ENCODE measurements around the gene LTBP1. TPM values are rescaled to one million over a fixed set of nuclear protein-coding genes. Genes with fewer than 3 reads are reported as not detected.

Gene LTBP1
- total RNA-seq, 1 experiment from 2014 or later: 28.5 TPM

DNA sequence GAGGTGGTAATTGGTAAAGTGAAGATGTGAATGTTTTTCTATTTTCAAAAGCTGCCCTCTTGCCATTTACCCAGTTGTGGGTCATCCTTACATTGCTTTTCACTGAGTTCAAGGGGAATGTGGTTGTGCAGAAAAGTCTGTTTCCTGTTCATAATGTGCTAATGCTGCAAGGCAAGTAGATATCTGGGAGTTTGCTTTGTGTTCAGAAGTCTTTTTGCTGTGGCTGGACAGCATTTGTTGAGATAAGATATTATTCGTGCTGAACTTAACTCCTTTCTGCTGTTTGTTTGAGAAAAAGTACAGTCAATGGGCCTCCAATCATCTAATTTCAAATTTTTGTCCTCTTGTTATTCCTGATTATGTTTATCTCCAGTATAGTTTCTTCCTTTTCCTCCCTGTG is 263.2 kb downstream of the LTBP1 start:
- Histone ChIP-seq H2AK5ac (ENCODE audit: insufficient read length, low read length) (no peak overlapping the region), H4K8ac (replicated peaks; ENCODE audit: insufficient read length, low read depth, low read length) (no peak overlapping the region), H3K18ac (ENCODE audit: insufficient read length, low read depth, low read length) (no peak overlapping the region), H3K27me3 (ENCODE audit: insufficient read depth, low read length) (no peaks in the 10 kb centered on the region), H2BK5ac (ENCODE audit: insufficient read length, low read length) (no peak overlapping the region), H3K4me2 (ENCODE audit: insufficient read depth, insufficient read length, low read length) (no peak overlapping the region), H4K20me1 (ENCODE audit: control insufficient read depth, insufficient read depth, insufficient read length) (no peaks in the 10 kb centered on the region), H3K9ac (ENCODE audit: extremely low read depth, insufficient read length, low read length) (no peak overlapping the region), H2AFZ (ENCODE audit: low read length) (no peak overlapping the region), H3K9me3 (ENCODE audit: control insufficient read depth, low read depth, low read length) (no peaks in the 10 kb centered on the region), H3K56ac (ENCODE audit: insufficient read length, low read depth, low read length) (no peak overlapping the region), H3K14ac (ENCODE audit: insufficient read depth, low read length) (no peak overlapping the region), H4K5ac (ENCODE audit: insufficient read length, low read depth, low read length) (no peak overlapping the region), H3K4ac (ENCODE audit: low read depth, low read length) (no peak overlapping the region), H2BK20ac (ENCODE audit: low read depth, low read length, poor library complexity, severe bottlenecking) (no peak overlapping the region), H3K79me2 (ENCODE audit: insufficient read depth, low read length) (no peaks in the 10 kb centered on the region), H3K79me1 (ENCODE audit: insufficient read depth, low read depth, low read length, poor library complexity, severe bottlenecking) (no peaks in the 10 kb centered on the region), H3T11ph (ENCODE audit: low read length) (no peak overlapping the region), H2BK120ac (ENCODE audit: low read depth, low read length, poor library complexity, severe bottlenecking) (no peak overlapping the region), H3K23ac (ENCODE audit: insufficient read length, low read depth, low read length) (no peak overlapping the region), H3K4me1 (ENCODE audit: insufficient read depth, low read length) (no peaks in the 10 kb centered on the region; the same call in 1 of the 2 replicates), H2BK15ac (ENCODE audit: low read depth, low read length) (no peak overlapping the region), H2BK12ac (ENCODE audit: insufficient read length, low read depth, low read length) (no peak overlapping the region), H3K23me2 (ENCODE audit: insufficient read length, low read depth, low read length, poor library complexity, severe bottlenecking) (no peaks in the 10 kb centered on the region), H4K91ac (ENCODE audit: insufficient read length, low read depth, low read length) (no peak overlapping the region), H3K27ac (ENCODE audit: insufficient read length, low read depth, low read length) (no peak overlapping the region)
- no CpG with 5 or more reads among the region's 1 CpG for WGBS (ENCODE audit: extremely low coverage, insufficient read length, low lambda C conversion rate)
- Mint-ChIP-seq H3K36me3 (ENCODE audit: insufficient read depth in 1 of 3, low read depth in 3 of 3) (peaks cover 0 to 4% (median 0%) of the 10 kb centered on the region in 3 experiments; a peak in 3 of 7 replicates), H3K27ac (no peak overlapping the region), H3K4me3 (no peak overlapping the region), H3K9me3 (no peaks in the 10 kb centered on the region), H3K4me1 (peaks cover 10 to 11% of the 10 kb centered on the region in 2 experiments), H3K27me3 (ENCODE audit: low read depth) (no peaks in the 10 kb centered on the region)
- TF ChIP-seq, protein P1, sequence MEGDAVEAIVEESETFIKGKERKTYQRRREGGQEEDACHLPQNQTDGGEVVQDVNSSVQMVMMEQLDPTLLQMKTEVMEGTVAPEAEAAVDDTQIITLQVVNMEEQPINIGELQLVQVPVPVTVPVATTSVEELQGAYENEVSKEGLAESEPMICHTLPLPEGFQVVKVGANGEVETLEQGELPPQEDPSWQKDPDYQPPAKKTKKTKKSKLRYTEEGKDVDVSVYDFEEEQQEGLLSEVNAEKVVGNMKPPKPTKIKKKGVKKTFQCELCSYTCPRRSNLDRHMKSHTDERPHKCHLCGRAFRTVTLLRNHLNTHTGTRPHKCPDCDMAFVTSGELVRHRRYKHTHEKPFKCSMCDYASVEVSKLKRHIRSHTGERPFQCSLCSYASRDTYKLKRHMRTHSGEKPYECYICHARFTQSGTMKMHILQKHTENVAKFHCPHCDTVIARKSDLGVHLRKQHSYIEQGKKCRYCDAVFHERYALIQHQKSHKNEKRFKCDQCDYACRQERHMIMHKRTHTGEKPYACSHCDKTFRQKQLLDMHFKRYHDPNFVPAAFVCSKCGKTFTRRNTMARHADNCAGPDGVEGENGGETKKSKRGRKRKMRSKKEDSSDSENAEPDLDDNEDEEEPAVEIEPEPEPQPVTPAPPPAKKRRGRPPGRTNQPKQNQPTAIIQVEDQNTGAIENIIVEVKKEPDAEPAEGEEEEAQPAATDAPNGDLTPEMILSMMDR (conservative IDR thresholded peaks at IDR 0.05): no peak
- no peak for DNase-seq
